GM12874 (cell line): ENCODE data around the gene CENPW.

ENCODE experiments used
- TF ChIP-seq, protein P1 (sequence below): IDR thresholded peaks from 2 replicates; pipeline ENCODE4 v1.5.1; 2011; ENCODE audit warnings: low read depth, mild to moderate bottlenecking, control low read depth, low read length, moderate library complexity; ENCODE audit not compliant: insufficient read depth

CENPW gene

DNA sequence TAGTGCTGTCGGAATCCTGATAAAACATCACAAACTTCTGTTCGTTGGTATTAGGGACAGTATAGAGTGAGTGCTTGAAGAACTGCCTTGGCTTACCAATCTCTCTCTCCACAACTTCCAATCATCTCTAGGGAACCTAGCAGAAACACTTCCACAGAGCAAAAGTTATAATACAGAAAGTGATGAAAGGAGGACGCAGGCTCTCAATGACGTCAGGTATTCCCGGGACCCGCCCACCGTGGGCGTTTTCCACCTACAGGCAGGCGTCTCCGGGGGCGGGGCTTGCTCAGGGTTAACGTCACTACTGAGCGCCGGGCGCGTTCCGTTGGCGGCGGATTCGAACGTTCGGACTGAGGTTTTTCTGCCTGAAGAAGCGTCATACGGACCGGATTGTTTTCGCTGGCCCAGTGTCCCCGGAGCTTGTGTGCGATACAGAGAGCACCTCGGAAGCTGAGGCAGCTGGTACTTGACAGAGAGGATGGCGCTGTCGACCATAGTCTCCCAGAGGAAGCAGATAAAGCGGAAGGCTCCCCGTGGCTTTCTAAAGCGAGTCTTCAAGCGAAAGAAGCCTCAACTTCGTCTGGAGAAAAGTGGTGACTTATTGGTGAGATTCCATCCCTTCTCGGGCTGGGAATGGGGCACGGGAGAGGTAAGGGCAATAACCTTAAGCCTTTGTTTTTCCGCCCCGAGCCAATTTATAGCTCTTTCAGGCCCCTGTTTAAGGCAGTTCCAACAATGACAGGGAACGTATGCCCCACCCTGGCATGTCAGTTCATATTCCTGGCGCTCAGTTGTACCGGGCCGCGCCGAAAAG is at the start of gene CENPW:
Gene CENPW, plus strand, starts transcription at position 320 of the 814 bp plus-strand sequence. Its CDS starts 159 bp downstream, at position 479.
- TF ChIP-seq, protein P1, sequence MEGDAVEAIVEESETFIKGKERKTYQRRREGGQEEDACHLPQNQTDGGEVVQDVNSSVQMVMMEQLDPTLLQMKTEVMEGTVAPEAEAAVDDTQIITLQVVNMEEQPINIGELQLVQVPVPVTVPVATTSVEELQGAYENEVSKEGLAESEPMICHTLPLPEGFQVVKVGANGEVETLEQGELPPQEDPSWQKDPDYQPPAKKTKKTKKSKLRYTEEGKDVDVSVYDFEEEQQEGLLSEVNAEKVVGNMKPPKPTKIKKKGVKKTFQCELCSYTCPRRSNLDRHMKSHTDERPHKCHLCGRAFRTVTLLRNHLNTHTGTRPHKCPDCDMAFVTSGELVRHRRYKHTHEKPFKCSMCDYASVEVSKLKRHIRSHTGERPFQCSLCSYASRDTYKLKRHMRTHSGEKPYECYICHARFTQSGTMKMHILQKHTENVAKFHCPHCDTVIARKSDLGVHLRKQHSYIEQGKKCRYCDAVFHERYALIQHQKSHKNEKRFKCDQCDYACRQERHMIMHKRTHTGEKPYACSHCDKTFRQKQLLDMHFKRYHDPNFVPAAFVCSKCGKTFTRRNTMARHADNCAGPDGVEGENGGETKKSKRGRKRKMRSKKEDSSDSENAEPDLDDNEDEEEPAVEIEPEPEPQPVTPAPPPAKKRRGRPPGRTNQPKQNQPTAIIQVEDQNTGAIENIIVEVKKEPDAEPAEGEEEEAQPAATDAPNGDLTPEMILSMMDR, result no peak

DNA sequence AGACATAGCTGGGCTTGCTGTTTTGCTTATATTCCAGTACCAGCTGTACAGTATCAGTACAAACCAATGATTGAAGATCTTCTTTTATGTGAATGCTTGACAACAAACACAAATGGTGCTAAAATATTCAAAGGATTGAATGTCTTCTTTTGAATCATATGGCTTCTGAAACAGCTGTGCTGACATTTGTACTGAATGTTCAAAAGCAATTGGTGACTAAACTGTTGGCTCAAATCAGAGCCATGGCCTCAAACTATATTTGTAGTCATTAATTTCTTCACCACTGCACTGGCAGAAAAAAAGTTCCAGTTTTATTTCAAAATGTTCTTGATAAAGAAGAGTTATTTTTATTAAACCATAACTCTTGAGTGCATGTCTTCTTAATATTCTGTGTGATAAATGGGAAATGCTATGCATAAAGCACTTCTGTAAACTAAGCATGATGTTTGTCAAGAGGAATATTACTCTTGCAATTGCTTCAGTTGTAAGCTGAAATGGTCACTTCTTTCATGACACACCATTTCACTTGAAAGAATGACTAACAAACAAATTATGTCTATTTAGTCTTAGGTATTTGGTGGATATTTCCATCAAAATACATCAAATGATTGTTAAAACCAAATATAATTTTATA is 45.9 kb upstream of the CENPW start:
- TF ChIP-seq, protein P1, result no peak

DNA sequence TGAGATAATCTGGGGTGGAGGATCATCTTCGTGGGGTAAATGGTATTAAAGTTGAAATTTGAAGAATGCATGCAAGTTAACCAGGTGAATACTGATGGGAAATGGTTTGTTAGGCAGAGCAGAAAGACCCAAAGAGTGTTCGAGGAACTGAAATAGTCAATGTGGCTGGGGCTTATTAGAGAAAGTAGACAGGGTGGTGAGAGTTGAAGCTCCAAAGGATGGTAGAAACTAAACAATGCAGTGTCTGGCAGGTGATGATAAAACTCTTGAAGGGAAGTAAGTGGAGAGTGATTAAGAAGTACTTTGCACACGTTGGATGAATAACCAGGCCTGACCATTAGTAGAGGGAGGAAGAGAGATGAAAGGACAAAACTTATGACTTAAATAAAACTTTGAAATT is 39.8 kb upstream of the CENPW start:
- TF ChIP-seq, protein P1, result no peak

DNA sequence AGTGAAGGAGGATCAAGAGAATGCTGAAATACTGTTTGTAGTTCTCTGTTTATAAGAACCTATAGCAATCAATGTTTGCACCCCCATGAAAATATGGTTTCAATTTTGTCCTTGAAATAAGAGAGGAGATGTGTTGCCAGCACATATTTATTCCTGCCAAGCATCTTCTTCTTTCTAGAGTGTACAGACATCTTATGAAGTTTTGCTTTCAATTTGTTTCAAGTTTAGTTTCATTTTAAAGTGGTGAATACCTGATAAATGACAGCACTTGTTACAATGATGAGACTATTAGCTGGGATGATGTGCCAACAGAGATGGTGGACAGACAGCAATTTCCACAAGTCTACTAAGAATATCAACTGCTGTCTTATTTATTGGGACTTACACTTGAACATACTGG is 39.2 kb upstream of the CENPW start:
- TF ChIP-seq, protein P1, result no peak

DNA sequence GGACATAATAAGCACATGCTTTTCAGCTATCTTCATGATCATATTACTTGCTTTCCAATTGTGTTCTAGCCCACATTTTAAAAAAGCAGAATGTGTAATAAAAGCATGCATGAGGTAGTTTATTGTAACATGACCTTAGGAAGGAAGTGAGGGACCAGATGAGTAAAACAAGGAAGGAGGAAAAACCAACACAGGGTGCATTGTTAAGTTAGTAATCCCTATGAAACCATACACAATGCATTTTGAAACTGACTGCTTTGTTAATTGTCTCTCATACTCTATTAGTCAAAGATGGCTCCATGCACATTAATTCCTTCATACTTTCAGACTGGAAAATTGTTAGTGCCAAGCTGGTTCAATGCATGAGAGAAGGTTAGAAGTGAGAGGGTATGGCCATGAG is 37.7 kb upstream of the CENPW start:
- TF ChIP-seq, protein P1, result no peak

DNA sequence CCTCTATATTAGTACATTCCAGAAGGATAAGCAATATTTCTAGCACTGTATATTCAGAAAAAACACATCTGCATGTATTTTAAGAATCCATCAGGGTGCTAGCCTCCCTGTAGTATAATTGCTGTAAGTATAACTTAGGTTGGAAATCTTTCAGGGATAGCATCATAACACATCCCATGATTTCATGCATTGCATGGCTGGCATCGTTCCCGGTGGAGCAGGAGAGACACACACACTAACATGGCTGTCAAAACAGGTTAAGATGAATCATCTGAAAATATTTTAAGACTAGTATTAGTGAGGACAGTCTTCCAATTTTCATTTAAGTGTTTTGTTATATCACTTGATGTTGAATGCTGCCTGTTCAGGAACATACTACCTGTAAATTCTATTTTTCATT is 32.1 kb upstream of the CENPW start:
- TF ChIP-seq, protein P1, result no peak

DNA sequence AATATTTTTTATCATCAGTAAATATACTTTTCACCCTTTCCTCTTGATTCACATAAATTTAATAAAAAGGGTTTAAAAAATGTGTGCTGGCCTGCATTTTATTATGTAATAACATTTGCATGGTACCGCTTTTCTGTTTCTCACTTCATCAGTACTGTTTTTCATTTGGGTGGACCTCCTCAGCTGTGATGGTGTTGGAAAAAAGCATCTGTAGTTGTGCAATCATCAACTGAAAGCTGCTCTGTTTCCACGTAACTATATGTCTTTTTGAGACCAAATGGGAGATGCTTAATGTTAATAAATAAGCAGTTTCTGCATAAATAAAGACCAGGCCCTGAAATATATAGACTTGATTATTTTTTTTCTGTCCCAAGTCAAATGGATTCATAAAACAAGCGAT is 31.6 kb upstream of the CENPW start:
- TF ChIP-seq, protein P1, result no peak
